ENCODE data around the gene LRRC27. TPM values are rescaled to one million over a fixed set of nuclear protein-coding genes. Genes with fewer than 3 reads are reported as not detected.

Gene LRRC27
- total RNA-seq, 1 donor from 2014 or later = 3.3 TPM

- Mint-ChIP-seq H3K4me3 (no peak overlapping the region), H3K36me3 (ENCODE audit: low read depth) (no peaks in the 10 kb centered on the region), H3K27me3 (no peaks in the 10 kb centered on the region), H3K9me3 (no peaks in the 10 kb centered on the region), H3K4me1 (peaks cover 4% of the 10 kb centered on the region), H3K27ac (peak overlapping the region; percentile 45)
- intact Hi-C loops (cut with micrococcal nuclease) = no loop called here
- no peak for DNase-seq
Measured at GRCh38 chr10:132422903-132423825, 91.2 kb downstream of the LRRC27 start.

- intact Hi-C loops (cut with micrococcal nuclease) = no loop called here
Measured at GRCh38 chr10:132423966-132424861, 92.2 kb downstream of the LRRC27 start.

GRCh38 chr10:132425029-132425756 lies 93.2 kb downstream of the LRRC27 start:
- peaks cover 4% of the 10 kb centered on the region for H3K4me1 Mint-ChIP-seq

More at GRCh38 chr10:132423966-132424861, 92.2 kb downstream of the LRRC27 start:
- Mint-ChIP-seq H3K27ac (no peak overlapping the region), H3K27me3 (no peaks in the 10 kb centered on the region), H3K9me3 (no peaks in the 10 kb centered on the region), H3K4me1 (peaks cover 4% of the 10 kb centered on the region), H3K36me3 (ENCODE audit: low read depth) (no peaks in the 10 kb centered on the region), H3K4me3 (no peak overlapping the region)
- no peak for DNase-seq

GRCh38 chr10:132425757-132426155 lies 93.8 kb downstream of the LRRC27 start:
- Mint-ChIP-seq H3K4me1 (peaks cover 3% of the 10 kb centered on the region), H3K4me3 (no peak overlapping the region), H3K27ac (no peak overlapping the region), H3K9me3 (no peaks in the 10 kb centered on the region), H3K36me3 (ENCODE audit: low read depth) (no peaks in the 10 kb centered on the region), H3K27me3 (no peaks in the 10 kb centered on the region)
- intact Hi-C loops (cut with micrococcal nuclease) = no loop called here
- no peak for DNase-seq

More at GRCh38 chr10:132425029-132425756, 93.2 kb downstream of the LRRC27 start:
- no peaks in the 10 kb centered on the region for H3K27me3 Mint-ChIP-seq
- intact Hi-C loops (cut with micrococcal nuclease) = no loop called here
- no peak overlapping the region for H3K27ac Mint-ChIP-seq
- no peak overlapping the region for H3K4me3 Mint-ChIP-seq
- DNase-seq = no peak
- H3K36me3 Mint-ChIP-seq (ENCODE audit: low read depth) = no peaks in the 10 kb centered on the region
- no peaks in the 10 kb centered on the region for H3K9me3 Mint-ChIP-seq

- no peaks in the 10 kb centered on the region for H3K27me3 Mint-ChIP-seq
- intact Hi-C loops (cut with micrococcal nuclease) = no loop called here
- no peaks in the 10 kb centered on the region for H3K9me3 Mint-ChIP-seq
- DNase-seq = no peak
- no peak overlapping the region for H3K4me3 Mint-ChIP-seq
- no peaks in the 10 kb centered on the region for H3K36me3 Mint-ChIP-seq (ENCODE audit: low read depth)
- peaks cover 3% of the 10 kb centered on the region for H3K4me1 Mint-ChIP-seq
- H3K27ac Mint-ChIP-seq = no peak overlapping the region
Measured at GRCh38 chr10:132427006-132427771, 95.2 kb downstream of the LRRC27 start.

GRCh38 chr10:132427939-132428367 lies 96.0 kb downstream of the LRRC27 start:
- Mint-ChIP-seq H3K27me3 (no peaks in the 10 kb centered on the region), H3K9me3 (no peaks in the 10 kb centered on the region), H3K36me3 (ENCODE audit: low read depth) (no peaks in the 10 kb centered on the region), H3K4me3 (no peak overlapping the region), H3K27ac (no peak overlapping the region), H3K4me1 (peaks cover 3% of the 10 kb centered on the region)
- intact Hi-C loops (cut with micrococcal nuclease) = no loop called here
- no peak for DNase-seq

- Mint-ChIP-seq H3K4me3 (no peak overlapping the region), H3K4me1 (no peaks in the 10 kb centered on the region), H3K27me3 (no peaks in the 10 kb centered on the region), H3K36me3 (ENCODE audit: low read depth) (no peaks in the 10 kb centered on the region), H3K9me3 (no peaks in the 10 kb centered on the region), H3K27ac (no peak overlapping the region)
- intact Hi-C loops (cut with micrococcal nuclease) = no loop called here
- no peak for DNase-seq
Measured at GRCh38 chr10:132428486-132428995, 96.5 kb downstream of the LRRC27 start.

Other genes with a start within 250 kb of the LRRC27 start
- gene DPYSL4, start 145.2 kb upstream of the LRRC27 start, total RNA-seq = 32.5 TPM in 2 replicates
- 15.2 and 18.4 TPM in 2 replicates for gene STK32C, start 24.2 kb upstream of the LRRC27 start, total RNA-seq
- 4.9 and 5.0 TPM in 2 replicates for gene PWWP2B, start 65.0 kb downstream of the LRRC27 start, total RNA-seq
- 10.3 and 10.5 TPM in 2 replicates for gene INPP5A, start 205.6 kb downstream of the LRRC27 start, total RNA-seq